Coronary artery (tissue), 2 donors: Measurements from ENCODE around the gene SEPTIN8.
A peak's percentile ranks its signal among the peaks of the same experiment; 100 is the strongest.
"Not testable (repeated sequence)": the region's sequence is repeated elsewhere in the genome, so short reads cannot be mapped to it uniquely, and the experiment has no call there.

Source experiments
- DNase-seq: peaks from one replicate; pipeline ENCODE4 v3.0.0-alpha.2; 2017; ENCODE audit warnings: low spot score
- H3K27ac ChIP-seq, 2 donors: fragments of 200-600 bp; sonication (generic); one replicate each; pipeline ENCODE4 v1.5.1; 2016 to 2019
- H3K4me3 ChIP-seq: fragments of 200-600 bp; sonication (generic); 2 replicates; pipeline ENCODE4 v1.5.1; 2016; ENCODE audit warnings: mild to moderate bottlenecking, moderate library complexity
- CTCF ChIP-seq: fragments of 200-600 bp; sonication (generic); IDR thresholded peaks from one replicate; pipeline ENCODE4 v1.5.1; 2019; ENCODE audit warnings: antibody characterized with exemption

SEPTIN8 gene

GRCh38 chr5:132812781-132813598 lies 36.0 kb upstream of the SEPTIN8 start, which contains the start of gene SOWAHA:
TSS of gene SOWAHA (plus strand) at chr5:132813302. CDS start at chr5:132813622, 320 bp downstream.
- TF ChIP-seq CTCF, result no peak
- no peak within 1 kb of the TSS for H3K27ac ChIP-seq
- DNase-seq, result no peak
- H3K4me3 ChIP-seq, result peak within 1 kb of the TSS; percentile 61

GRCh38 chr5:132812123-132812765 lies 35.2 kb upstream of the SEPTIN8 start:
- Histone ChIP-seq H3K27ac (no peak overlapping the region), H3K4me3 (no peak overlapping the region)
- DNase-seq, result no peak
- TF ChIP-seq CTCF, result no peak

DNA sequence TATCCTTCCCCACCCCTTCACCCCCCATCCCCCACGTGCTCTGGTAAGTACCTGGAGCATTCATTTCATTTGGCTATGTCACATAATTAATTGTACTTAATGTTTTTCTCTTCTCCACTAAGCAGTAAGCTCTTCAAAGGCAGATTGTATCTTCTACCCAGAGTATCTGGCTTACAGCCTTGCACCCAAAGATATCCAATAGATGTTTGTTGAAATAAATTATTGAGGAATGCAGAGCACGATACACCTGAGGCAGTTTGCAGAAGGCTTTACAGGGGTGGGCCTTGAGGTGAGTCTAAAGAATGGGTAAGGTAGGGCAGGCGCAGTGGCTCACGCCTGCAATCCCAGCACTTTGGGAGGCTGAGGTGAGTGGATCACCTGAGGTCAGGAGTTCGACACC lies 33.6 kb upstream of the SEPTIN8 start:
- no peak for TF ChIP-seq CTCF
- H3K27ac ChIP-seq, result no peak overlapping the region
- DNase-seq, result no peak
- H3K4me3 ChIP-seq, result no peak overlapping the region

DNA sequence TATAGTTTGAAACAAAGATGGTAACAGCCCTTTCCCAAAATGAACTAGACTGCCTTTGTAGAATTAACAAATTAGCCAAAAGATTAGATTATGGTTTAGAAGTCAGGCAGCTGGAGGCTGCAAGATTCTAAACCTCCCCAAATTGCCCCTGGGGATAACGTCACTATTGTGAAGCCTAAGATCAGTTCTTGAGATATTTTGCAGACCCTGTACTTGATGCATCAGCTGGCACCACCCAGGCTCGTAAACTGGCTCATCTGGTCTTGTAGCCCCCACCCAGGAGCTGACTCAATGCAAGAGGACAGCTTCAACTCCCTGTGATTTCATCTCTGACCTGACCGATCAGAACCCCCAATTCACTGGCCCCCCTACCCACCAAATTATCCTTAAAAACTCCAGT lies 31.8 kb upstream of the SEPTIN8 start:
- no peak for DNase-seq
- TF ChIP-seq CTCF, result no peak
- Histone ChIP-seq H3K27ac (no peak overlapping the region), H3K4me3 (no peak overlapping the region)

- H3K27ac ChIP-seq, result no peak overlapping the region
- no peak for TF ChIP-seq CTCF
- no peak overlapping the region for H3K4me3 ChIP-seq
- no peak for DNase-seq
Observed at GRCh38 chr5:132808448-132808847, 31.4 kb upstream of the SEPTIN8 start.

GRCh38 chr5:132807163-132807838 lies 30.3 kb upstream of the SEPTIN8 start:
- H3K4me3 ChIP-seq, result no peak overlapping the region
- no peak overlapping the region for H3K27ac ChIP-seq
- no peak for DNase-seq
- no peak for TF ChIP-seq CTCF

GRCh38 chr5:132806804-132807162 lies 29.7 kb upstream of the SEPTIN8 start:
- H3K4me3 ChIP-seq, H3K27ac ChIP-seq, DNase-seq: not testable (repeated sequence)

- not testable (repeated sequence) for H3K27ac ChIP-seq, DNase-seq, H3K4me3 ChIP-seq
Observed at GRCh38 chr5:132805872-132806271, 28.8 kb upstream of the SEPTIN8 start.

DNA sequence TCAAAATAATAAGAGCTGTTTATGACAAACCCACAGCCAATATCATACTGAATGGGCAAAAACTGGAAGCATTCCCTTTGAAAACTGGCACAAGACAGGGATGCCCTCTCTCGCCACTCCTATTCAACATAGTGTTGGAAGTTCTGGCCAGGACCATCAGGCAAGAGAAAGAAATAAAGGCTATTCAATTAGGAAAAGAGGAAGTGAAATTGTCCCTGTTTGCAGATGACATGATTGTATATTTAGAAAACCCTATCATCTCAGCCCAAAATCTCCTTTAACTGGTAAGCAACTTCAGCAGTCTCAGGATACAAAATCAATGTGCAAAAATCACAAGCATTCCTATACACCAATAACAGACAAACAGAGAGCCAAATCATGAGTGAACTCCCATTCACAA lies 27.2 kb upstream of the SEPTIN8 start:
- not testable (repeated sequence) for H3K4me3 ChIP-seq, H3K27ac ChIP-seq, DNase-seq

- not testable (repeated sequence) for H3K27ac ChIP-seq, H3K4me3 ChIP-seq, DNase-seq
Observed at GRCh38 chr5:132802685-132803066, 25.6 kb upstream of the SEPTIN8 start.
